GM12865 (cell line): ENCODE data around the gene SYPL1.

Experiments used
- DNase-seq: peaks from one replicate; pipeline ENCODE4 v3.0.0; 2010; ENCODE audit warnings: low read depth
- H3K4me3 ChIP-seq: 2 replicates; pipeline ENCODE4 v1.5.1; 2011; ENCODE audit warnings: mild to moderate bottlenecking, low read depth, low read length, control low read depth
- CTCF ChIP-seq: IDR thresholded peaks from 2 replicates; pipeline ENCODE4 v1.5.1; 2011; ENCODE audit warnings: low read length, control low read depth, low read depth, inconsistent platforms; ENCODE audit not compliant: insufficient read depth; ENCODE audit errors: missing control alignments

Gene SYPL1

GRCh38 chr7:106112118-106112971 is at the start of gene SYPL1:
TSS of gene SYPL1 (minus strand) at chr7:106112312. CDS start at chr7:106112208, 104 bp downstream.
- peak within 1 kb of the TSS; percentile 84 for H3K4me3 ChIP-seq
- DNase-seq = peak; percentile 96
- TF ChIP-seq CTCF = no peak

- H3K4me3 ChIP-seq = no peak overlapping the region
- DNase-seq = no peak
- no peak for TF ChIP-seq CTCF
Measured at GRCh38 chr7:106155027-106155426, 42.9 kb upstream of the SYPL1 start.

- H3K4me3 ChIP-seq = no peak overlapping the region
- TF ChIP-seq CTCF = peak; percentile 97
- DNase-seq = peak; percentile 84
Measured at GRCh38 chr7:106153891-106154449, 41.9 kb upstream of the SYPL1 start.

- H3K4me3 ChIP-seq = no peak overlapping the region
- DNase-seq = no peak
- TF ChIP-seq CTCF = no peak
Measured at GRCh38 chr7:106152313-106152665, 40.2 kb upstream of the SYPL1 start.

GRCh38 chr7:106151459-106152312 is 39.6 kb upstream of the SYPL1 start:
- DNase-seq = no peak
- TF ChIP-seq CTCF = no peak
- H3K4me3 ChIP-seq = no peak overlapping the region

- peak; percentile 17 for DNase-seq
- TF ChIP-seq CTCF = no peak
Measured at GRCh38 chr7:106143711-106144337, 31.7 kb upstream of the SYPL1 start.

More at GRCh38 chr7:106143711-106144337, 31.7 kb upstream of the SYPL1 start:
- no peak overlapping the region for H3K4me3 ChIP-seq
